ENCODE data around the gene PDZRN3.
"Not testable (repeated sequence)": the region's sequence is repeated elsewhere in the genome, so short reads cannot be mapped to it uniquely, and the experiment has no call there.

The PDZRN3 gene

DNA sequence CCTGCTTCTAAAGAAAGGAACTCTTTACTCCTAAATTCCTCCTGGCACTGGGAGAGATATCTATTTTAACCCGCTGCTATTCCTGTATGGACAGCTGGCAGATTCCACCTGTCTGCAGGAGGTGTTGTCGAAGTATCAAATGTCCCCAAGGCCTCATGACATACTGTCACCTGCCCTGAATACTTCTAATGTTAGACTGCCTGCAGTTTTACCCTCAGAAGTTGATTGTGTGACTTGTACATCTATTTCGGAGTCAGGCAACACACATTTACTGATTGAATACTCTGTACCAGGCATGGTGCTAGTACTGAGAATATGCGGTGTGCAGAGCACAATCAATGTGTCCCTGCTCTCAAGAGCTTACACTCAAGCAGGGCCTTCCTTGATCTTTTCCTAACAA lies 38.6 kb downstream of the PDZRN3 start:
- no peak for DNase-seq

DNA sequence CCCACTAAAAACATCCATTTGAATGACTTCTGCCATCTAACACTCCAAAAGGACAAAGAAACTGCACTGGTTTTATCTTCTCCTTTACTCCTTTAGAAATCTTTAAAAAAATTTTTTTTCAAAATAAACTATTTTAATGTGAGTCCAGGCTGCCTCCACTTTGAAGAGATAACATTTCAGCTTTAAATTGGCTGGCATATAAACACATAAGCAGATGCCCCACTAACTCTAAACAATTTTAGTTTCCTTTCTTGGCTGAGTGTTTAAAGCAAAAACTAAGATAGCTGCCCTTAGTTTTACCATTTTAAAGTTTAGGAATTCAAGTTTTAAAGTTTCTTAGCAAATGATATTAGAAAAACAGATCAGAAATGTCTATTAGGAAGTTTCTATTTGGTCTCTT lies 39.9 kb downstream of the PDZRN3 start:
- DNase-seq: no peak

- DNase-seq: no peak
Observed at GRCh38 chr3:73582535-73582934, 42.2 kb downstream of the PDZRN3 start.

DNA sequence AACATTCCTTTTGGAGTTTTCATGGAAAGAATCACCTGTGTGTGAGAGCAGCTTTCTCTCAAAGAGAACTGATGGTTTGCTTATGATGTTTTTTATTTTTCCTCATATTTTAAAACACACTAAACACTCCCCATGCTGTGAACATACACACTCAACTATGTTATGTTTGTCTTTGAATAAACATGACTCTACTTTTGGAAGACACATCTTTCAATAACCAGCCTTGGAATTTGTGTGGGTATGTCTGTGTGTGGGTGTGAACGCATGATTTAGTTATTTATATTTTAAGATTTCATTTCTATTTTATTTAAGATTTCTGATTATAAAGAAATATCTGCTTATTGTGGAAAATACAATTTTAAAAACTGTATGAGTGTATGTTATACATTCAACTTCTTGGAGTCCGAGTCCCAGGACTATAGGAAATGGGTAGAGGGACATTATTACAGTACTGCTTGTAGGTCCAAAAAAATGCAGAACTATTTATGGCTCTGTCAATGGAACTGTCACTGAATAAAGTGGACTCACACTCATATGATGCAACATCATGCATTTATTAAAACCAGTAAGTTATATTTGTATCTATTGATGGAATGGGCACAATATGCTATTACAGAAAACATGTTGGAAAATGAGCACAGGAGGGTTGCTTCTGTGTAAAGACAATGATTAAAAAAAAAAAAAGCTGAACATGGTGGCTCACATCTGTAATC lies 43.5 kb downstream of the PDZRN3 start:
- DNase-seq: no peak

- peak; percentile 98 for DNase-seq
Observed at GRCh38 chr3:73580343-73580742, 44.4 kb downstream of the PDZRN3 start.

DNA sequence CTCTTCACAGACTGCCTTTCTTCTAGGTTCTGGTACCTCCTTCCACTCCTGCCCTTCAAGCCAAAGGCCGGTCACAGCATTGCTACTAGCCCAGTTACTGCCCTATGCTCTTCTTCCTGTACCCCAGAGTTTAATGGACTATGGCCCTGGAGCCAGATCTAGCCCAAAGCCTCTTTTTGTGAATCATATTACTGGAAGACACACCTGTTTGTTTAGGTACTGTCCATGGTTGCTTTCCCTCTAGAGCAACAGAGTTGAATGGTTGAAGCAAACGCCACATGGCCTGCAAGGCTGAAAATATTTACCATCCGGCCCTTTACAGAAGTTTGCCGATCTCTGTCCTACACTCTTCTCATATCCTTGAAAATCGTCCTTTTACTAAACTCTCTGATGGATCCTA lies 47.0 kb downstream of the PDZRN3 start:
- DNase-seq: no peak

GRCh38 chr3:73576999-73577461 lies 47.7 kb downstream of the PDZRN3 start:
- DNase-seq: peak; percentile 75

- DNase-seq: no peak
Observed at GRCh38 chr3:73575953-73576352, 48.8 kb downstream of the PDZRN3 start.

DNA sequence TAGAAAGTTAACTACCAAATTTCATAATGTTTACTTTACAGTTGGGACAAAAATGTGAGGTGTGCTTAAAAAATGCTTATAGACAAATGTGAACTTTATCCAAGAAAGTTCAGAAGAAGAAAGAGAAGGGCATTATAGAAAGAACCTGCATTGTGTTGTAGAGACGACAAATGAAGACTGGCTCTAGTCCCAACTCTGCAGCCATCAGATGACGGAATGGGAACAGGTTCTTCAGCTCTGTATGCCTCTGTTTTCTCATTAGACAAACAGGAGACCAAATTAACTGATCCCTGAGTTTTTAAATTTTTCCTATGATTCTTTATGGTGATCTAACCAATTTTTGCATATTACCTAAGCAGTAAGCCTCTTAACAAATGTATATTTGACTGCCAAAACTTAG lies 49.2 kb downstream of the PDZRN3 start:
- no peak for DNase-seq

DNA sequence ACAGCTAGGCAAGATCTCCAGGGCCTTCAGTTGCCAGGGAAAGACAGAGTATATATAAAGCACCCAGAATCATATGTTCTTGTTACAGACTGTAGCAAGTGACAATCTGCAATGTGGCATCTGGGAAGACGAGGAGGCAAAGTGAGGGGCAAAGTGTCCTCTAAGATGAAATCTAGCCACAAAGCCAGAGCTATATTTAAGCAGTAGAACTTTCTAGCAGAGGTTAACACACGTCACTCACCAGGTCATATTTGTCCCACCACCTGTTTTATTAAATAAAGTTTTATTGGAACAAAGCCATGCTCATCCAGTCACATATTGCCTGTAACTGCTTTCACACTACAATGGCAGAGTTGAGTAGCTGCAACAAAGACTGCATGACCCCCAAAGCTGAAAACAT lies 51.5 kb downstream of the PDZRN3 start:
- no peak for DNase-seq

GRCh38 chr3:73572368-73572767 lies 52.4 kb downstream of the PDZRN3 start:
- peak; percentile 67 for DNase-seq

DNA sequence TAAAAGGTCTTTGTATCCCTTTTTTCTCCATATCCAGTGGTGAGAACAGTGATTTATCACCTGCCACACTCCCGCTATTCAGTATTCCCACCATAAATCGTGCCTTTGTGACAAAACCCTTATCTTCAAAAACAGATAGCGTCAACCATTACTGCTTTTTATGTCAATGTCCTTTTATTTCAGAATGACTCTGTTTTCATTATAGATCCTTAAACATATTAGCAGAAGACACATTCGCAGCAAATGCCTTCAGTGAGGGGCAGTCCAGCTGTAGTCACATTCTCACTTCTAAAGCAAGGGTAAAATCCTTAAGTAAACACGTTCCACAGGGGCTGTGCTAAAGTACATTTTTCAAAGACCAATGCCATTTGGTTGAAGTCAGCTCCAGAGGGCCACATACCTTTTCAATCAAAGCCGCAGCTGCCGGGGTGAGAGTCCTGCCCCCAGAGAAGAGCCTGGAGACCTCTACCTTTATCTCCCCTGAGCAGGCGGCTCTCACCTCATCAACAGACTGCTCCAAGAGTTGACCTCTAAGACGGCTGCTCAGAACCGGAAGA lies 53.4 kb downstream of the PDZRN3 start:
- DNase-seq: no peak

DNA sequence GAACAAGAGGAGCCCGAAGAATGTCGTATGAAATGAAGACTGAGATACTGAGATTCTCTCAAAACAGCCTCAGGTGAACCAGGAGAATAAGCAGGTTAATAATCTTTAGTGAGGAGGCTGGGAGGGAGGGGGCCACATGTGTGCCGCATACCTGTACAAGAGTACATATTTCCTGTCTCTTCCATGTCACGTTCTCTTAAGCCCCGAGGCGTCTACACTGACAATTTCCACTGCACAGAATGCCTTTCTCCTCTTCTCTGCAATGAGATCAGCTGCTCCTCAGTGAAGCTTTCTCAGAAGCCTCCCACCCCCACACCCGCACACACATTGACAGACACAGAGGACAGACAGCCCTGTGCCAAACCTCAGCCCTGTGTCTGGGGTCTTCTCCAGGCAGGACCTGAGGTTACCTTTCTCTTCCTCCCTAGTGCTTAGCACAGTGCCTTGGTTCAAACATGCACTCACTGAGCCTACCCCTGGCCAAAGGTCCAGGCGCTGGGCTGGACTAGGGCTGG lies 55.4 kb downstream of the PDZRN3 start:
- DNase-seq: no peak

DNA sequence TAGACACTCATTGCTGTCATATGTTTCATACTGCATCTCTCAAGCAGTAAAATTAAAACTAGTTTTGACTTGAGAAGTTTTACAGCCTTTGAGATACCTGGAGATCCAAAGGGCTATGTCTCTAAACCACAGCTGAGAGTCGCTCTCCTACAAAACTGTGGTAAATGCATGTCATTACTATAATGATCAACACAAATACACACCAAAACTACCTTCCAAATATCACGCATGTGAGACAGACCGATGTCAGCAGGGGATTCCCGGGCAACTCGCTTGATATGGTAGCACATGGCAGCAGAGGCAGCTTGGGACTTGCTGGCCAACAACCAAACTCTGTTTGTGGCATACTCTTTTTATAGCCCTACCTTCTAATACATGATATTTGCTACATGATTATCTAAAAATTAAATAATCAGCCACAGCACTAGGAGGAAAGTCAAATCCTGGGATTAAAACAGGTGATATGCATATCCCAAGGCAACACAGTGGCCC lies 56.3 kb downstream of the PDZRN3 start:
- DNase-seq: no peak

GRCh38 chr3:73565374-73565773 lies 59.4 kb downstream of the PDZRN3 start:
- not testable (repeated sequence) for DNase-seq

GRCh38 chr3:73563896-73564582 lies 60.7 kb downstream of the PDZRN3 start:
- peak; percentile 77 for DNase-seq

DNA sequence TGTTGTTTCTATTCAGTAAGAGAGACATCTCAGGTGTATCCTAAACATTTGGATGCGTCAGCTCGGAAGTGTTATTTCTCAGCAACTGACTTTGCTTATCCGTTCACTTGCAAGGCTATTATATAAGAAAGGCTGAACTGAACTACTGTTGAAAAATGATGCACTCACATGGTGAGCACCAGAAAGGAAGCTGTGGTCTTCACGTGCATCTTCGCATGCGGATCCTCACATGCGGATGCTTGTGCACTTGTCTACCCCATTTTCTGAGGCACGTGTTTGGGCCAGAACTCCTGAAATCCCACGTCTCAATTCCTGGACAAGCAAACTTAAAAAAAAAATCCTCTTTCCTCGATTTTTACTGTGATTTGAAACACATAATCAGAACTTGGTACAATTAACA lies 63.2 kb downstream of the PDZRN3 start:
- DNase-seq: no peak

DNA sequence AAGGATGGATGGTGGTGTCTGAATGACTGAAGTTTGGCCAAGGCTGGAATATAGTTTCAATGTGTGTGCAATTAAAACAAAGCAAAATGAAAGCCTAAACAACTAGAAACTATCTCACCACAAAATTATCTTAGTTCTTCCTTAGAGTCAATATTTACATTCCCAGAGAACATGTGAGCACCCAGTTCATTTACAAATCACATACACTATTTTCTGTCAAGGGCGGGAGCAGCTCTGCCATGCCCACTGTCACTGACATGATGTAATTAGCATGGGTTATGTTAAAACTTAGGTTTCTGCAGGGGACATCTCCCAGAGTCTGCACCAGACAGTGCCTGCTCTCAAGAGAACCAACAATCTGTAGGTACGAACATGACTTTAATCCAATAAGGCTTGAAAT lies 65.0 kb downstream of the PDZRN3 start:
- no peak for DNase-seq

DNA sequence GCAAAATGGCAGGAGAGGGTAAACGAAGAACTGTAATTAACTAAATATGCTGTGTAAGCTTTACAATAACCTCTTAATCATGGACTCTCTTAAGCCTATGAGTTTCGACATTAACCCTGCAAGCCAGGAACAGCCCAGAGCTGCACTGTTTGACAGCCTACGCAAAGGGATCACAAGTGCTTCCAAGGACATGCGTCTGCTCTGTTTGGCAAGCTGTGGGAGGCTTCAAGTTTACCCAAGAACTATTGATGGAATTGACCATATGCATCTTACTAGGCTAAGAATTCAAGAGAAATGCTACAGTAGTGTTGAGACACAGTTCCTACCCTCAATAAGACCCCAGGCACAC lies 66.0 kb downstream of the PDZRN3 start:
- peak; percentile 42 for DNase-seq

DNA sequence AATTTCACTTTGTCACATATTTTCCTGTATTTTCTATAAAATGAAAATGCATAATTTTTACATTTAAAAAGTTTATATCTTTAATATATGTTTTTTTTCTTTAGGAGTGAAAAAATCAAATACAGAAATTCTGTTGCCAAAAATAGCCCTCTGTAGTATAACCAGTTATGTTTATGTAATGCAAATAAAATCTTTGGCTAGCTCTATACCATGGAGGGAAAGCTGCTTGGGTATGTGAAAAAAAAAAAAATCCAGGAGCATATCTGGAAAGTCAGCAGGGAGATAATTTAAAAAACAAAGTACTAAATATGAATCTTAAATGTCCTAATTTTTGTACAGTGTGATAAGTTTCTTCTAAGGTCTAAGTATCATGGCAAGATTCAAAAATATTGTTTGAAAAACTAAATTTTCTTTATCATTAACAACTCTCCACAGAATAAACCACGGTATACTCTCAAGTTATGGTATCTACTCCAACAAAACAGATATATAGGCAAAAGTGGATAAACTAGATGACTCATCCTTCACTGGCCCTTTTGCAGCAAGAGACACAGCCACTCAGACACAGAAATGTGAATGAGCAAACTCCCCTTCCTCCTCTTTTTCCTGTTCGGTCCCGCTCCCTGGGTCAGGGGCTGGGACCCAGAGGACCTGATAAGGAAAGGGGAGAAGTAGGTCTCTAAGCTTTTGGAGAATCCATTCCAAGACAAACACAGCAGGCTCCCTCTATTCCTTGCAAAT lies 66.6 kb downstream of the PDZRN3 start:
- DNase-seq: peak; percentile 71

DNA sequence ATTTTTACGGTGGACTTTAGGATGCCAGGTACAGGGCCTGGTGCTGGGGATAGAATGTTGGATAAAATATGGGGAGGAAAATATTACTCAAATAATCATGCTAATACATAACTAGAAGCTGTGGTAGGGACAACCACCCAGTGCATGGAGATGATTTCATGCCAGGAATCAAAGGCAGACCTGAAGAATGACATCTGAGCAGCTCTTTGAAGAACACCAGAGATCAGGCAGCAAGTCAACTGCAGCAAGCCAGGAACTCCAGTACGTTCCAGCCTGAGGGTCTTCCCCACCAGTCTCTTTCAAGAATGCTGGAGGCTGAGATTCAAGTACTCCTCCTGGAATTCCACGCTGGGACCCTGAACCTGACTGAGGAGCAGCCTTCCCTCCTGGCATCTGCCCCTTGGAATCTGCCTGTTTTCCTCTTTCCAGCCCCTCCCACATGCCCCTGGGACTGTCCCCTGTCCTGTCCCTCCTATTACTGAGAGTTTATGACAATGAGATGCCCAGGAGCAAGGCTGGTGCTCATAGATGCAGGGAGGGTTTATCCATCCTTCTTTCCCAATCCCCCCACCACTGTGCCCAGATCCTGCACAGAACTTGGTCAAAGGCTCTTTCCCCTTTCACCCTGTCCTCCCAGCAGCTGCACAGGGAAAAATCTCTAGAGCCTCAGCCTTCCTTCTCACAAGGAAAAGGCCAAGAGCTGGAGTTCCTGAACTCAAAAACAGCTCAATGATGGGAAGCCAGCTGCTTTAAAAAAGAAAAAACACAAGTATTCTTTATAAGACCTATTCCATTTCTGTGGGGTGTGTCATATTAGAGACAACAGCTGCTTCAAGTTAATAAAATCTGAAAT lies 68.0 kb downstream of the PDZRN3 start:
- peak; percentile 55 for DNase-seq

DNA sequence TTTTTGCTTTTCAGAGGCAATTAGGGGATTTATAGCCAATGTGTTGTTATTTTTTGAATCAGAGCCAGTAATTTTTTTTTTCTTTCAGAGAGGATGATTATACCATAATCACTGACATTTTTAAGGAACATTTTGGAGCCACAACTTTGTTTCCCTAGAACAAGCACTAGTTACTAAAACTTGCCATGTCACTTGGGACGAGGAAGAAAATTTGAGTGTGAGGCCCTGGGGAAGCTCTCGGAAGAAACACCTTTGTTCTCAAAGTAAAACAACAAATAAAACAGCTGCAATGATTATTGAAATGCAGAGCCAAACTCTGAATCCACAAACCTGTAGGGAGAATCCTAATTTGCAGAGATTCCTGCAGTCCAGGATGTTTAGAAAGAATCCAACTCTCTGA lies 69.7 kb downstream of the PDZRN3 start:
- DNase-seq: no peak

Measured in fibroblast of skin of right biceps (primary cell).